ENCODE data around the gene GTF2IRD2.
"Not testable (repeated sequence)": the region's sequence is repeated elsewhere in the genome, so short reads cannot be mapped to it uniquely, and the experiment has no call there.

The GTF2IRD2 gene

DNA sequence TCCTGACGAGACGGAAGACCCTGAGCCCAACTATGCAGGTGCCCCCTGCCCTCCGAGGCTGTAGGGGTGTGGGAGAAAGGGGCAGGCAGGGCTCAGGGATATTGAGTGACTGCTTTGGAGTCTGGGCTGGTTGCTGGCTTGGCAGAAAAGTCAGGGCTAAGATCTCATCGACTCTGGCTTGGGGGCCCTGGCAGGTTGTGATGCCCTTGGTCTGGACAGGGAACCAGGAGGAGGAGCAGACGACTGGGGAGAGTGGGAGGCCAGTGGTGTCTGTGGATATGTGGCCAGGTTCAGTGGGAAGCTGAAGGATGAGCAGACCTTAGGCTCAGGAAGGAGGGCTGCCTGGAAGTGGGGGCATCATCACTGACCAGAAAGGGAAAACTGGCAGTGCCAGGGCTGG is 67.8 kb downstream of the GTF2IRD2 start:
- not testable (repeated sequence) for DNase-seq

DNA sequence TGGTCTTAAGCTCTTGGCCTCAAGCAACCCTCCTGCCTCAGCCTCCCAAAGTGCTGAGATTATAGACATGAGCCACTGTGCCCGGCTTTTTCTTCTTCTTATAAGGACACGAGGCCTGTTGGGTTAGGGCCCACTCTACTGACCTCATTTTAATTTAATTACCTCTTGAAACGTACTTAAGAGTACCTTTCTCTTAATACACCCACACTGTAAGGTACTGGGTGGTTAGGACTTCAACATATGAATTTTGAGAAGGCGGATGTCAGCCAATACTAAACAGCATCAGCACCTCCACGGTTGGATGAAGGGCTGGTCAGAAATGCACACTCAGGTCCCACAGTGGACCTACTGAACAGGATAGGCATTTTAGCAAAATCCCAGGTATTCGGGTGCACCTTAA is 69.7 kb downstream of the GTF2IRD2 start:
- not testable (repeated sequence) for DNase-seq

GRCh38 chr7:74779053-74779452 is 72.4 kb downstream of the GTF2IRD2 start:
- DNase-seq: not testable (repeated sequence)

- not testable (repeated sequence) for DNase-seq
Observed at GRCh38 chr7:74775111-74775510, 76.3 kb downstream of the GTF2IRD2 start.

GRCh38 chr7:74773760-74774750 is 77.3 kb downstream of the GTF2IRD2 start, which contains the start of gene NCF1:
Gene NCF1 (plus strand): TSS chr7:74774011. CDS start chr7:74774032, 21 bp downstream.
- not testable (repeated sequence) for DNase-seq

DNA sequence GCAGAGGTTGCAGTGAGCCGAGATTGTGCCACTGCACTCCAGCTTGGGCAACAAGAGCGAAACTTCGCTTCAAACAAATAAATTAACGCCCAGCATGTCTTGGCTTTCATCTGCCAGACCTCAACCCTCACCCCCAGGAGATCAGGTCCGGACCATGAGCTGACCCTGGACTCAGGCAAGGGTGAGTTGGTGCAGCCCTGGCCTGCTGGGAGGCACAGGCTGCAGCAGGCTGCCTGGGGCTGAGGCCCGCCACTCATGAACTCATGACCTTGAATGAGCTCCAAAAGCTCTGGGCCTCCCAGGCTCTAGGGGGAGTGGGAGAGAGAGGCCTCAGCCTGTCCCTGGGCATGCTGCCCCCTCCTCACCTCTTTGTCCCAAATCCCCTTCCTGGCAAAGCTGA is 79.3 kb downstream of the GTF2IRD2 start:
- not testable (repeated sequence) for DNase-seq

DNA sequence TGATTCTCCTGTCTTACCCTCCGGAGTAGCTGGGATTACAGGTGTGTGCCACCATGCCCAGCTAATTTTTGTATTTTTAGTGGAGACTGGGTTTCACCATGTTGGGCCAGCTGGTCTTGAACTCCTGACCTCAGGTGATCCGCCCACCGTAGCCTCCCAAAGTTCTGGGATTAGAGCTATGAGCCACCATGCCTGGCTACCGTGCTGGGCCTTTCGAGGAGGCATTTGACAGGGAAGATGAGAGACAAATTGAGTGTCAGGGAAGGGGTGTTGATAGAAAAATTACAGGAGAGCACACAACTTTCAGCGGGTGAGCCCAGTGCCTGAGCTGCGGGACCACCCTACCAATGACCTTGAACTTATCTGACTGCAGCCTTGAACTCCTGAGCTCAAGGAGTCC is 81.3 kb downstream of the GTF2IRD2 start:
- DNase-seq: not testable (repeated sequence)

DNA sequence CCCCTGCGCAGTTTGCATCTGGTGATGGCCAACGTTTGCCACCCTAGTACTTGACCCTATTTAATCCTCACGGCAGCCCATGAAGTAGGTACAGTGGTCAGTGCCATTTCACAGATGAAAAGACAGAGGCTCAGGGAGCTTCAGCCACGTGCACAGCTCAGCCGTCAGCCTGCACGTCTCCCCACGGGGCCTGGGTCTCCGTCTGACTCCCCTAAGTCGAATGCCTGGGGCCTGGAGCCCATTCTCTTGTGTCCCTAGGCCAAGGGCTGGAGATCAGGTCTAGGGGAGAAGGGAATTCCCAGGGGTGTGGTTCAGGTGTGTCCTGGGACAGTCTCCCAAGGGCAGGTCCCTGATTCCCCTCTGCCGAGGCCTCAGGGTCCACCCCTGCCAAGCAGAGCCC is 84.4 kb downstream of the GTF2IRD2 start:
- not testable (repeated sequence) for DNase-seq

GRCh38 chr7:74766509-74766908 is 84.9 kb downstream of the GTF2IRD2 start:
- not testable (repeated sequence) for DNase-seq

- not testable (repeated sequence) for DNase-seq
Observed at GRCh38 chr7:74765205-74765918, 86.0 kb downstream of the GTF2IRD2 start.

GRCh38 chr7:74758982-74759381 is 92.4 kb downstream of the GTF2IRD2 start:
- not testable (repeated sequence) for DNase-seq

DNA sequence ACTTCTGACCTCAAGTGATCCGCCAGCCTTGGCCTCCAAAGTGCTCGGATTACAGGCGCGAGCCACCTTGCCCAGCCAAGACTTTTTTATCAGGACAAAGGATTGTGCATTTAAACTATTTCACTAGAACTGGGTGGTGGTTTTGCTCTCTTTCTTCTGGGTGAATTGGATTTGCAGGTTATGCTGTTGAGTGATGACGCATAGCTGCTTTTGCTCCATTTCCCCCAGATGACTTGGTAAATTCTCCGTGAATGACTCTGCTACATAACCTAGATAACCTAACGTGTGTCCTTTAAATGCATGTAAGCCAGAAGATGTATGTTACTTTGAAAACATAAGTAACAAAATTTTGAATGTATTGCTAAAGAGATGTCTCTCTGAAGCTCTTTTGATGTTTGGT is 93.1 kb downstream of the GTF2IRD2 start:
- not testable (repeated sequence) for DNase-seq

- not testable (repeated sequence) for DNase-seq
Observed at GRCh38 chr7:74756673-74757072, 94.7 kb downstream of the GTF2IRD2 start.

- DNase-seq: not testable (repeated sequence)
Observed at GRCh38 chr7:74753921-74754482, 97.4 kb downstream of the GTF2IRD2 start.
